ENCODE data around the gene OPN5.

OPN5 gene

GRCh38 chr6:47804821-47805220, 23.0 kb downstream of the OPN5 start:
- ATAC-seq: no peak
- TF ChIP-seq CREB5 (CRISPR knock-in tag; IDR thresholded peaks at IDR 0.05; ENCODE audit: low read depth) (no peak), POU6F1 (CRISPR knock-in tag; IDR thresholded peaks at IDR 0.05; ENCODE audit: borderline replicate concordance, low read depth) (no peak), TCF4 (CRISPR knock-in tag; IDR thresholded peaks at IDR 0.05; ENCODE audit: borderline replicate concordance) (no peak), ESRRG (CRISPR knock-in tag; IDR thresholded peaks at IDR 0.05) (no peak), BACH2 (CRISPR knock-in tag; IDR thresholded peaks at IDR 0.05; ENCODE audit: borderline replicate concordance) (no peak), TSHZ2 (CRISPR knock-in tag; IDR thresholded peaks at IDR 0.05) (no peak), CSDC2 (CRISPR knock-in tag; IDR thresholded peaks at IDR 0.05) (no peak), OSR1 (CRISPR knock-in tag; IDR thresholded peaks at IDR 0.05) (no peak), ZFP30 (CRISPR knock-in tag; IDR thresholded peaks at IDR 0.05) (no peak), ISL1 (CRISPR knock-in tag; IDR thresholded peaks at IDR 0.05) (no peak), ARNTL (CRISPR knock-in tag; IDR thresholded peaks at IDR 0.05; ENCODE audit: borderline replicate concordance, low read depth) (no peak), ZNF8 (CRISPR knock-in tag; IDR thresholded peaks at IDR 0.05) (no peak), PPARA (CRISPR knock-in tag; IDR thresholded peaks at IDR 0.05; ENCODE audit: borderline replicate concordance) (no peak), ZC3H10 (CRISPR knock-in tag; IDR thresholded peaks at IDR 0.05) (no peak), ZNF565 (CRISPR knock-in tag; conservative IDR thresholded peaks at IDR 0.05; ENCODE audit: low read depth) (no peak), GLIS3 (CRISPR knock-in tag; IDR thresholded peaks at IDR 0.05) (no peak), PATZ1 (CRISPR knock-in tag; IDR thresholded peaks at IDR 0.05; ENCODE audit: borderline replicate concordance) (no peak), RARB (CRISPR knock-in tag; IDR thresholded peaks at IDR 0.05) (no peak), ZFP3 (CRISPR knock-in tag; IDR thresholded peaks at IDR 0.05) (no peak)

- no peak for ATAC-seq
- no peak for TF ChIP-seq ISL1 (CRISPR knock-in tag; IDR thresholded peaks at IDR 0.05)
- no peak for TF ChIP-seq RARB (CRISPR knock-in tag; IDR thresholded peaks at IDR 0.05)
- TF ChIP-seq CSRNP3 (CRISPR knock-in tag; IDR thresholded peaks at IDR 0.05): no peak
Measured at GRCh38 chr6:47809873-47810272, 28.0 kb downstream of the OPN5 start.

- ATAC-seq: no peak
- no peak for TF ChIP-seq SNAI2 (CRISPR knock-in tag; IDR thresholded peaks at IDR 0.05)
- TF ChIP-seq ESRRG (CRISPR knock-in tag; IDR thresholded peaks at IDR 0.05): no peak
- no peak for TF ChIP-seq PPARA (CRISPR knock-in tag; IDR thresholded peaks at IDR 0.05; ENCODE audit: borderline replicate concordance)
- no peak for TF ChIP-seq ZFP3 (CRISPR knock-in tag; IDR thresholded peaks at IDR 0.05)
- TF ChIP-seq ZNF70 (CRISPR knock-in tag; IDR thresholded peaks at IDR 0.05): no peak
- no peak for TF ChIP-seq POU6F1 (CRISPR knock-in tag; IDR thresholded peaks at IDR 0.05; ENCODE audit: borderline replicate concordance, low read depth)
- no peak for TF ChIP-seq BACH2 (CRISPR knock-in tag; IDR thresholded peaks at IDR 0.05; ENCODE audit: borderline replicate concordance)
- no peak for TF ChIP-seq GLIS3 (CRISPR knock-in tag; IDR thresholded peaks at IDR 0.05)
- TF ChIP-seq CSDC2 (CRISPR knock-in tag; IDR thresholded peaks at IDR 0.05): no peak
- TF ChIP-seq TSHZ2 (CRISPR knock-in tag; IDR thresholded peaks at IDR 0.05): no peak
- no peak for TF ChIP-seq TCF4 (CRISPR knock-in tag; IDR thresholded peaks at IDR 0.05; ENCODE audit: borderline replicate concordance)
- TF ChIP-seq ZNF8 (CRISPR knock-in tag; IDR thresholded peaks at IDR 0.05): no peak
- no peak for TF ChIP-seq ZNF565 (CRISPR knock-in tag; conservative IDR thresholded peaks at IDR 0.05; ENCODE audit: low read depth)
- no peak for TF ChIP-seq ZC3H10 (CRISPR knock-in tag; IDR thresholded peaks at IDR 0.05)
- no peak for TF ChIP-seq ZFP30 (CRISPR knock-in tag; IDR thresholded peaks at IDR 0.05)
- TF ChIP-seq RARB (CRISPR knock-in tag; IDR thresholded peaks at IDR 0.05): no peak
Measured at GRCh38 chr6:47810885-47811284, 29.1 kb downstream of the OPN5 start.

Data from SK-N-SH treated with all-trans-retinoic acid at 6 μM for 48 hours (cell line).